Ovary (tissue), 3 donors: ENCODE data around the gene ZIC2.

Source experiments
- CTCF ChIP-seq, 3 donors: fragments of 450-650 bp in 2 of 3; fragments of 200-600 bp in 1 of 3; IDR thresholded peaks; one replicate each; pipeline versions ENCODE4 v1.5.1 to v1.8.0; 2016 to 2022; ENCODE audit warnings: antibody characterized with exemption in 3 of 3, mild to moderate bottlenecking in 1 of 3
- EP300 ChIP-seq: sonication (generic); formaldehyde crosslinking; IDR thresholded peaks from one replicate; pipeline ENCODE4 v1.6.1; 2017; ENCODE audit warnings: antibody characterized with exemption
- POLR2A ChIP-seq: fragments of 450-650 bp; IDR thresholded peaks from one replicate; pipeline ENCODE4 v1.6.1; 2017; ENCODE audit warnings: antibody characterized with exemption, mild to moderate bottlenecking, moderate library complexity
- donor health status: DM: no; HTN: no; CAD: no.

- TF ChIP-seq CTCF (IDR thresholded peaks at IDR 0.05) (no peak), POLR2A (no peak), EP300 (no peak)
Measured at GRCh38 chr13:99977334-99977911, 4.2 kb upstream of the ZIC2 start.
